SH-SY5Y (cell line): Measurements from ENCODE around the gene MMP24.

Experiments
- GATA2 ChIP-seq: IDR thresholded peaks from 2 replicates; pipeline ENCODE4 v1.6.1; 2011; ENCODE audit warnings: mild to moderate bottlenecking, low read depth, low read length
- GATA3 ChIP-seq: IDR thresholded peaks from 2 replicates; pipeline ENCODE4 v1.6.1; 2011; ENCODE audit warnings: low read depth, mild to moderate bottlenecking, low read length, moderate library complexity

- TF ChIP-seq GATA2 (no peak), GATA3 (no peak)
Measured at GRCh38 chr20:35295674-35296073, 69.2 kb downstream of the MMP24 start.
